ENCODE data around the gene ENPP3. TPM values are rescaled to one million over a fixed set of nuclear protein-coding genes. Genes with fewer than 3 reads are reported as not detected.
"Not testable (repeated sequence)": the region's sequence is repeated elsewhere in the genome, so short reads cannot be mapped to it uniquely, and the experiment has no call there.

The ENPP3 gene
- total RNA-seq, 2 donors from 2014 or later = 11.5 to 21.4 TPM

- Histone ChIP-seq H3K27ac (no peak overlapping the region), H3K9me3 (no peaks in the 10 kb centered on the region), H3K9ac (ENCODE audit: low read depth in 2 of 2, low read length in 2 of 2) (no peak overlapping the region), H3K36me3 (no peaks in the 10 kb centered on the region), H3K4me3 (no peak overlapping the region), H3K27me3 (no peaks in the 10 kb centered on the region), H3K4me1 (no peaks in the 10 kb centered on the region)
- intact Hi-C loops (cut with DNase I) = no loop called here
- no peak for DNase-seq
- TF ChIP-seq, protein P1, sequence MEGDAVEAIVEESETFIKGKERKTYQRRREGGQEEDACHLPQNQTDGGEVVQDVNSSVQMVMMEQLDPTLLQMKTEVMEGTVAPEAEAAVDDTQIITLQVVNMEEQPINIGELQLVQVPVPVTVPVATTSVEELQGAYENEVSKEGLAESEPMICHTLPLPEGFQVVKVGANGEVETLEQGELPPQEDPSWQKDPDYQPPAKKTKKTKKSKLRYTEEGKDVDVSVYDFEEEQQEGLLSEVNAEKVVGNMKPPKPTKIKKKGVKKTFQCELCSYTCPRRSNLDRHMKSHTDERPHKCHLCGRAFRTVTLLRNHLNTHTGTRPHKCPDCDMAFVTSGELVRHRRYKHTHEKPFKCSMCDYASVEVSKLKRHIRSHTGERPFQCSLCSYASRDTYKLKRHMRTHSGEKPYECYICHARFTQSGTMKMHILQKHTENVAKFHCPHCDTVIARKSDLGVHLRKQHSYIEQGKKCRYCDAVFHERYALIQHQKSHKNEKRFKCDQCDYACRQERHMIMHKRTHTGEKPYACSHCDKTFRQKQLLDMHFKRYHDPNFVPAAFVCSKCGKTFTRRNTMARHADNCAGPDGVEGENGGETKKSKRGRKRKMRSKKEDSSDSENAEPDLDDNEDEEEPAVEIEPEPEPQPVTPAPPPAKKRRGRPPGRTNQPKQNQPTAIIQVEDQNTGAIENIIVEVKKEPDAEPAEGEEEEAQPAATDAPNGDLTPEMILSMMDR (IDR thresholded peaks at IDR 0.05) = no peak
Observed at GRCh38 chr6:131745476-131745875, 108.4 kb downstream of the ENPP3 start.

DNA sequence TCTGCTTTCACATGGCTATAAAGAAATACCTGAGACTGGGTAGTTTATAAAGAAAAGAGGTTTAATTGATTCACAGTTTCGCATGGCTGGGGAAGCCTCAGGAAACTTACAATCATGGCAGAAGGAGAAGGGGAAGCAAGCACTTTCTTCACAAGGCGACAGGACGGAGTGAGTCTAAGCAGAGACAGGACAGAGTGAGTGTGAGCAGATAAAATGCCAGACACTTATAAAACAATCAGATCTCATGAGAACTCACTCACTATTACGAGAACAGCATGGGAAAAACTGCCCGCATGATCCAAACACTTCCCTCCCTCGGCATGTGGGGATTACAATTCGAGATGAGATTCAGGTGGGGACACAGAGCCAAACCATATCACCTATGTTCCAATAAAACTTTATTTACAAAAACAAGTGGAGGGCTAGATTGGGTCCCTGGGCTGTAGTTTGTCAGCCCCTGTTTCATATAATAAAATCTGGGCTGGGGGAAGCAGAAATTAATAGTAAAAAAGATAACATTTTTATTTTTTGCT lies 110.8 kb downstream of the ENPP3 start:
- DNase-seq = no peak
- Histone ChIP-seq H3K36me3 (no peaks in the 10 kb centered on the region), H3K27ac (no peak overlapping the region), H3K27me3 (no peaks in the 10 kb centered on the region), H3K4me3 (no peak overlapping the region), H3K9me3 (no peaks in the 10 kb centered on the region), H3K4me1 (no peaks in the 10 kb centered on the region), H3K9ac (ENCODE audit: low read depth in 2 of 2, low read length in 2 of 2) (no peak overlapping the region)
- intact Hi-C loops (cut with DNase I) = no loop called here
- TF ChIP-seq, protein P1 (IDR thresholded peaks at IDR 0.05) = no peak

DNA sequence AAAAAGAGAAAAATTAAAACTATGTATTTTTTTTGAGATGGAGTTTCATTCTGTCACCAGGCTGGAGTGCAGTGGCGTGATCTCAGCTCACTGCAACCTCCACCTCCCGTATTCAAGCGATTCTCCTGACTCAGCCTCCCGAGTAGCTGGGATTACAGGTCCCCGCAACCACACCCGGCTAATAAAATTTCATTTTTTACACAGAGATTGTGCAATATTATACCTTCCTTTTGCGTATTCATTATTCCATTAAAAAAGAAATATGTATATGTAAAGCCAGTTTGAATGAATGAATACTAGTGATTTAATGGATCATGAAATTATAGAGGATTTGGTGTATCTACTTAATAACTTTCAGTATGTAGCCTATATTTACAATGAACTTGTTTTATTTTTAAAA lies 111.9 kb downstream of the ENPP3 start:
- Histone ChIP-seq H3K9ac (ENCODE audit: low read depth in 2 of 2, low read length in 2 of 2) (no peak overlapping the region), H3K36me3 (no peaks in the 10 kb centered on the region), H3K4me1 (no peaks in the 10 kb centered on the region), H3K27ac (no peak overlapping the region), H3K4me3 (no peak overlapping the region), H3K27me3 (no peaks in the 10 kb centered on the region), H3K9me3 (no peaks in the 10 kb centered on the region)
- DNase-seq = no peak
- TF ChIP-seq, protein P1 (IDR thresholded peaks at IDR 0.05) = no peak
- intact Hi-C loops (cut with DNase I) = no loop called here

DNA sequence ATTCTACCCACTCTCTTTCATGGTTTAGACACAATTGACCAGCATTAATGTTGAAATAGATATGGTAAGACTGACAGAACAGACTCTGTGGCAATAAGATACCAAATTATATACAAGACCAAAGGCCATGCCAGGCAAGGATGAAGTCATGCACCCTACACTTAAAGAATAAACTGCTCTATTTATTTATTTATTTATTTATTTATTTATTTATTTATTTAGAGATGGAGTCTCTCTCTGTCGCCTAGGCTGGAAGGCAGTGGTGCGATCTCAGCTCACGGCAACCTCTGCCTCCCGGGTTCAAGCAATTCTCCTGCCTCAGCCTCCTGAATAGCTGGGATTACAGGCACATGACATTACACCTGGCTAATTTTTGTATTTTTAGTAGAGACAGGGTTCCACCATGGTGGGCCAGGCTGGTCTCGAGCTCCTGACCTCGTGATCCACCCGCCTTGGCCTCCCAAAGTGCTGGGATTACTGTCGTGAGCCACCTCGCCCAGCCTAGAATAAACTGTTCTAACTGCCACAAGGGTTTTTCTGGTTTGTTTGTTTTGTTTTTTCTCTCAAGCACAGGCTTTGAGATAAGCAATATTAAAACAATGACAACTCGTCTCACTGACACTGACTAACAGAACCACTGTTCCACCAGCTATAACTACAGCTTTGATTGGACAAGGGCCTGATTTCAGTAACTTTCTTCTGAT lies 114.1 kb downstream of the ENPP3 start:
- H3K27ac ChIP-seq; H3K36me3 ChIP-seq; H3K27me3 ChIP-seq; H3K4me1 ChIP-seq; H3K9ac ChIP-seq (ENCODE audit: low read depth in 2 of 2, low read length in 2 of 2); intact Hi-C loops (cut with DNase I); H3K4me3 ChIP-seq; H3K9me3 ChIP-seq; DNase-seq: not testable (repeated sequence)

GRCh38 chr6:131754088-131754487 lies 117.0 kb downstream of the ENPP3 start:
- H3K27ac ChIP-seq = no peak overlapping the region
- no peaks in the 10 kb centered on the region for H3K27me3 ChIP-seq
- no peak overlapping the region for H3K9ac ChIP-seq (ENCODE audit: low read depth in 2 of 2, low read length in 2 of 2)
- H3K4me1 ChIP-seq = no peaks in the 10 kb centered on the region
- TF ChIP-seq, protein P1 (IDR thresholded peaks at IDR 0.05) = no peak
- no peak for DNase-seq
- H3K36me3 ChIP-seq = no peaks in the 10 kb centered on the region
- intact Hi-C loops (cut with DNase I) = no loop called here
- no peak overlapping the region for H3K4me3 ChIP-seq
- H3K9me3 ChIP-seq = no peaks in the 10 kb centered on the region
